Measurements from ENCODE around the gene PPP1R15B.
A peak's percentile ranks its signal among the peaks of the same experiment; 100 is the strongest.

DNA sequence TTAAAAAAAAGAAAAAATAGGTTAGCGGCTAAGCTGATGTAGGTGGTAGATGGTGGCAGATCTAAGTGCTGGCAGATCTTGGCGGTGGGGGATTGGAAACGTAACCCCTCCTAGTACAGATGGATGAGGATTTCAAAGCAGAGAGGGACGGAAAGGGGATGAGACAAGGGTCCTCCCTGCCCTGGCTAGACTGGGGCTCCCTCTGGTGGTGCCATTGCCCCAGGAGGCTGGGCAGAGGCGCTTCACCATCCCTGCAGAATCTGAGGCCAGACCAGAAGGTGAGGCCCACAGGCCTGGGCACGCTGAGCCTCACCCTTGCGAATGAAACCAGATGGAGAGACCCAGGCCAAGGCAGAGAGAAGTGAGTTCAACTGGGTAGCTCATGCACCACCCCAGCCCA, 44.9 kb downstream of the PPP1R15B start:
- TF ChIP-seq, protein P1, sequence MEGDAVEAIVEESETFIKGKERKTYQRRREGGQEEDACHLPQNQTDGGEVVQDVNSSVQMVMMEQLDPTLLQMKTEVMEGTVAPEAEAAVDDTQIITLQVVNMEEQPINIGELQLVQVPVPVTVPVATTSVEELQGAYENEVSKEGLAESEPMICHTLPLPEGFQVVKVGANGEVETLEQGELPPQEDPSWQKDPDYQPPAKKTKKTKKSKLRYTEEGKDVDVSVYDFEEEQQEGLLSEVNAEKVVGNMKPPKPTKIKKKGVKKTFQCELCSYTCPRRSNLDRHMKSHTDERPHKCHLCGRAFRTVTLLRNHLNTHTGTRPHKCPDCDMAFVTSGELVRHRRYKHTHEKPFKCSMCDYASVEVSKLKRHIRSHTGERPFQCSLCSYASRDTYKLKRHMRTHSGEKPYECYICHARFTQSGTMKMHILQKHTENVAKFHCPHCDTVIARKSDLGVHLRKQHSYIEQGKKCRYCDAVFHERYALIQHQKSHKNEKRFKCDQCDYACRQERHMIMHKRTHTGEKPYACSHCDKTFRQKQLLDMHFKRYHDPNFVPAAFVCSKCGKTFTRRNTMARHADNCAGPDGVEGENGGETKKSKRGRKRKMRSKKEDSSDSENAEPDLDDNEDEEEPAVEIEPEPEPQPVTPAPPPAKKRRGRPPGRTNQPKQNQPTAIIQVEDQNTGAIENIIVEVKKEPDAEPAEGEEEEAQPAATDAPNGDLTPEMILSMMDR (IDR thresholded peaks at IDR 0.05), result peak; percentile 49
- TF ChIP-seq, protein P2, sequence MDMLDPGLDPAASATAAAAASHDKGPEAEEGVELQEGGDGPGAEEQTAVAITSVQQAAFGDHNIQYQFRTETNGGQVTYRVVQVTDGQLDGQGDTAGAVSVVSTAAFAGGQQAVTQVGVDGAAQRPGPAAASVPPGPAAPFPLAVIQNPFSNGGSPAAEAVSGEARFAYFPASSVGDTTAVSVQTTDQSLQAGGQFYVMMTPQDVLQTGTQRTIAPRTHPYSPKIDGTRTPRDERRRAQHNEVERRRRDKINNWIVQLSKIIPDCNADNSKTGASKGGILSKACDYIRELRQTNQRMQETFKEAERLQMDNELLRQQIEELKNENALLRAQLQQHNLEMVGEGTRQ (IDR thresholded peaks at IDR 0.05), result no peak

Data from A549 (cell line).